ENCODE data around the gene WRNIP1.

WRNIP1 gene

GRCh38 chr6:2763876-2764540, 1.2 kb upstream of the WRNIP1 start:
- DNase-seq: no peak

- DNase-seq: peak; percentile 43
Observed at GRCh38 chr6:2764610-2765165, 505 bp upstream of the WRNIP1 start.

GRCh38 chr6:2765896-2766766, 938 bp downstream of the WRNIP1 start:
- peak; percentile 26 for DNase-seq

DNA sequence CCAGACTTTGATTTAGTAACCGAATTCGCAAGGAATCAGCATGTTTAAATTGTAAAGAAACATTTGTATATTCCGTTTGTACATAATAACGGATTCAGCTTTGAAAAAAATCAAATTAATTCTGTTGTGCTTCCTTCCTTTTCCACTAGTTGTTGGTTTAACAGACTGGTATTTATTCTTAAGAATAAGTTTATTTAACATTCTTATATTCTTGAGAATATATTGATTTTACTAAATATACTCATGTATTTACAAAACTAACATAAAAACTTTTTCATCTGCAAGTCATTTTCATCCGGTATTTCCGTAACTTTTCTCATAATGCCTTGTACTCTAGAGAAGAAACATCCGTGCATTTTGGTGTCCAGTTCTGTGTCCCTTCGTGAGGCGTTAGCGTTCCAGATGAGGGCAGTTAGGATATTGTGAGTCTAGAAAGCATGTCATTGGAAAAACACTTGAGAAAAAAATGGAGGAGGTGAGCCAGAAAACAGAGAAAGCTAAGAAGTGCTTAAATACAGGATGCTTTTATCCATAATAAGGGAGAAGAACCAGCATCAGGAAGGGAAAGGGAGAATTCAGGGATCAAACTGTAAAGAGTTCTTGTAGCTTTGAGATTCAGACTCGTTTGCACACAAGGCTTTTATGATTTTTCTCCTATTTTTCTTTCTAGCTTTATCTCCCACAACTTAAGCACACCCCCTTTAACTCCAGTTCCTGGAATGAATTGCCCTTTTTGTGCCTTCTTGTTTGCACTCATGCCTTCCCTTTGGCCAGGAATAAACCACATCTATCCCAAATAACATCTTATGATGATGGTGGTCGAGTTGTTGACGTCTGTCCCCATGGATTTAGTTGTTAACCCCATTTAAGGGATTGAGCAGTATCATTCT, 1.8 kb downstream of the WRNIP1 start:
- no peak for DNase-seq

DNA sequence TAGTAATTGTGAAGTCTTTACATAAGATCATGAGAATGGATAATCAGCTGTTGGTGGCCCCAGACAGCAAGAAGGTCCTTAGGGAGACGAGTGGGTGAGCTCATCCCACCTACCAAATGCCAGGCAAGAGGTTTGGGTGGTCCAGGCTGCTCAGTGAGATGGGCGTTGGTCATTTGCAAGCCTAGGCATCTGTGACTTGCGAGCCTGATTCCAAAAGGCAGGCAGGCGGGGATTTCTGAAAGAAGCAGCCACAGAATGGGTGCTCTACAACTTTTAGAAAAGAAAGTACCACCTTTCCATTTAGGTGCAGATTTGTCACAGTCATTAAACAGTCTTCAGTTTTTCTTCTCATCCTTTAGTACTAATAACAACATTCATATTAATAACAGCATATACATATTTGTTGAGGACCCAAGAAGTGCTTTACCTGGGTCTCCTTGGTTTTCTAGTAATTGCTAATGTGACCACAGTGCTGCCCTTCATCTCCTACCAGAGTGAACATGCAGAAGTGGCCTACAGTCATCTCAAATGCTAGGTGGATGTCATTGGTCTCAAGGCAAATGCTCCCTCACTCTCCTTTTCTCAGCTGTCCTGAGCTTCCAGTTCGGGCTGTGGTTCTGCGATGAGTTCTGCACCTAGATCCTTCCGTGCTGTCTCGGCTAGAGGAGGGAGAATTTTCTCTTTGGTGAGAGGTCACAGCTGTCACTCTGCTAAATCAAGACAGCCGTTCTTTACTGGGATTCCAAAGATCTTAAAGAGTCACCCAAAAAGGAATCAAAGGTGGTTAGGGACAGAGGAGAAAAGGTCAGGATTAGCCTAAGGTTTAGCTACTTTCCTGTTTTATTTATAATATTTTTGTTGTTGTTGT, 2.7 kb downstream of the WRNIP1 start:
- no peak for DNase-seq

DNA sequence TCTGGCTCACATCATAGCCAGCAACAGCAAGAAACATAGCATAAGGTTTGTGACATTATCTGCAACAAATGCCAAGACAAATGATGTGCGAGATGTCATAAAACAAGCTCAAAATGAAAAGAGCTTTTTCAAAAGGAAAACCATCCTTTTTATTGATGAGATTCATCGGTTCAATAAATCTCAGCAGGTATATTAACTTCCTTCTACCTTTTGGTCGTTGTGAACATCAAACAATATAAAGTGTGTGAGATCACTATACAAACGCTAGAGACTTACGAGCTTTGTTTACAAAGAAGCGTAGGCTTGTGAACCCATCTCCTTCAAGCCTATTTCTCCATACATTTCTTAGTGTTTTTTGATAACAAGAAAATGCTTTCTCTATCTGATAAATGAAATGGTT, 3.5 kb downstream of the WRNIP1 start:
- DNase-seq: no peak

GRCh38 chr6:2770171-2770570, 5.0 kb downstream of the WRNIP1 start:
- no peak for DNase-seq

DNA sequence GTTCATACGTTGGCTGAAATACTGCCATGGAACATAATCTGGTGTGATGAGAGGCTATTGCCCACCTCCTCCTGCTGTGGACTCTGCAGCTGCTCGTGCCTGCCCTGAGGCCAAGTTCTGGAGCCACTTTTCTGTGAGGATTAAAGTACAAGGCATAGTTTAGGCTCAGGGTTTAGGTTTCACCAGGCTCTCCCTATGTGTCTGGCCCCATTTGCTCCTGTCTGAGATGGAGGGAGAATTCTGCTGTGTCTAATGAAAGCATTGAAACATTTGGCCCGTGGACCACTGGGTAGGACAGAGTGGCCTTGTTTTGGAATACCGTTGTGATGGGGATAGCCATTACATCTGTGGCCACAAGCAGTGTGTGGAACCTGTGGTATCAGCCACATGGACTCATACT, 5.9 kb downstream of the WRNIP1 start:
- no peak for DNase-seq

GRCh38 chr6:2772840-2773239, 7.6 kb downstream of the WRNIP1 start:
- no peak for DNase-seq

DNA sequence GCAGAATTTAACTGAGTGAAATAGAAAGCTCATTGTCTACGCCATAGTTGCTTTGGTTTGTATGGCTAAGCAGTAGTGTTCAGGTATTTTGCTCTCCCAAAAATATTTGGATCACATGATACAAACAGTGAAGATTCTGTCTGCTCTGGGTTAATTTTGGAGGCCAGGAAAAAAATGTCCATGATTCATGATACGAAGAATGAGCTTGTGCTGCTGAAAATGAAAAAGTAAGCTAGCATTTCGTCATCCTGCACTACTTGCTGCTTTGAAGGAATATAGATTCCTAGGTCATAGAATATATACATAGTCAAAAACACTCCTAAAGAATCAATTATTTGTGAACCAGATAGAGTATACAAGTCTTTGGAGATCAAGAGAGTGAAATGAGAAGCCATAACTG, 8.3 kb downstream of the WRNIP1 start:
- DNase-seq: no peak

DNA sequence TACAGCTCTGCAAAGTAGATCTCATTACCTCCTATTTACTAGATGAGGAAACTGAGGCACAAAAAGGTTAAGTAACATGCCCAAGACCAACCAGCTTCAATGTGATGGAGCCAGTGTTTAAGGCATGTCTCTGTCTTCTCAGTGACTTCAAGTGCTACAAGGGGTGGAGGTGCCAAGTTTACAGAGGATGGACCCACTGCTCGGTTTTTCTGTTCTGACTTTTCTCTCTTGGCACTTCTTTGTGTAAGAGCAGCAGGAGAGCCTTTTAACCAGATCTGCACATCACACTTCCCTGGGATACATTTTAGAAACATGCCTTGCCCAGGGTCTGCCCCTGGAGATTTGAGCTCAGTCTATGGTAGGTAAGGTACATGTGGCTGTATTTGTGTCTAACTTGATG, 9.8 kb downstream of the WRNIP1 start:
- DNase-seq: no peak

GRCh38 chr6:2777249-2777648, 12.1 kb downstream of the WRNIP1 start:
- no peak for DNase-seq

GRCh38 chr6:2780102-2780737, 15.0 kb downstream of the WRNIP1 start:
- no peak for DNase-seq

DNA sequence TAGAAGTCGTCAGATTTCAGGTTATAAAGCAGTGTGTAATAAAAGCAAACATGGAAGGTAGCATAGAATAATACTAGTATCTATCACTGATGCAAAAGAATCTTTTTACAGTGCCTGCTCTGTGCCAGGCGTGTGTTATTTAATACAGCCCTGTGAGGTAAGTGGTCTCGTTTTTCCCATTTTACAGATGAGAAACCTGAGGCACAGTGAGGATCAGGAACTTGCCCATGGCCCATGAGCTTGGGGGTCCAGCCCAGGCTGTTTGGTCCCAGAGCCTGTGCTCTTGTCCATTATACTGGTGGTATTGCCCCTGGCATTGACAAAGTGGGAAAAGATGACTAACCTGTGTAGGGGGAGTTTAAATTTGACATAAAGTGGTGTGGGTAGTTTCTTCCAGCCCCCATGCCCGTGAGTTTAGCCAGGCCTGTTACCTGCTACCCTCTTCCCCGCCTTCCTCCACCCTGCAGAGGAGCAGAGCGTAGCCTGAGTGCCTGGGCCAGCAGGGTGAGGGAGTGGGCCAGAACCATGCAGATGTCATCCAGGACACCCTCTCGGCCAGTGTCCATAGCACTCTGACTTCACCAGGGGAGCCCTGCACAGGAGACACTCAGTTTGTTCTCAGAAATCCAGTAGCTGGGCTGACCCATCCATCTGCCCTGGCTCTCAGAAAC, 16.6 kb downstream of the WRNIP1 start:
- no peak for DNase-seq

- DNase-seq: no peak
Observed at GRCh38 chr6:2782356-2782708, 17.1 kb downstream of the WRNIP1 start.

DNA sequence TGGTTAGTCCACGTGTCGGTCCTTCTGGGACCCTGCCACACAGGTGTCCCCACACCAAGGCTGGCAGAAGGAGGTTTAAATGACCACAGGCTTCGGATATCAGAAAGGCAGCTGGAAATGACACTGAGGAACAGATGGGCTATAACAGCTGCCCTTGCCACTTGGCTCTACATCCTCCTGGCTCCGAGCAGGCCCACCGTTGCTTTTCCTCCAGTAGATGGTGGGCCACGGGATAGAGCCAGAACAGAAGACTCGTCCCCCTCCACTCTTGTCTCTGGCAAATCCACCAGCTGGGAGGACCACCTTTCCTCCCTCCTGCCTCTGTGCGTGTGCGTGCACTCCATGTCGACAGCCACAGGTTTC, 17.6 kb downstream of the WRNIP1 start:
- no peak for DNase-seq

GRCh38 chr6:2783188-2783963, 18.2 kb downstream of the WRNIP1 start:
- no peak for DNase-seq

DNA sequence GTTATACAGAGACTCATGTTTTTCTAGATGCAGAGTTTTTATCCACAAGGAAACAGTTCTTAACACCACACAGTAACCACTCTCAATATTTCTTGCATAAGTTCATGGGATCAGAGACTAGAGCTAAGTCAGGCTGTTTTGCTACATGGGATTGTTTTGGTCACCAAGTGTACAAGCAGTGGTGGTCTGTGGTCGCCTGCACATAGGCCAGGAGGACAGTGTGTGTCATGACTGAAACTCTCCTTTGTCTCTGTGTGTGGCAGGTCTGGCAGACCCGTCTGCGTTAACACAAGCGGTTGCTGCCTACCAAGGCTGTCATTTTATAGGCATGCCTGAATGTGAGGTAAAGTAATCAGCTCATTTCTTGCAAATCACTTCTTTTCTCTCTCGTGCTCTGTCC, 18.9 kb downstream of the WRNIP1 start:
- DNase-seq: no peak

DNA sequence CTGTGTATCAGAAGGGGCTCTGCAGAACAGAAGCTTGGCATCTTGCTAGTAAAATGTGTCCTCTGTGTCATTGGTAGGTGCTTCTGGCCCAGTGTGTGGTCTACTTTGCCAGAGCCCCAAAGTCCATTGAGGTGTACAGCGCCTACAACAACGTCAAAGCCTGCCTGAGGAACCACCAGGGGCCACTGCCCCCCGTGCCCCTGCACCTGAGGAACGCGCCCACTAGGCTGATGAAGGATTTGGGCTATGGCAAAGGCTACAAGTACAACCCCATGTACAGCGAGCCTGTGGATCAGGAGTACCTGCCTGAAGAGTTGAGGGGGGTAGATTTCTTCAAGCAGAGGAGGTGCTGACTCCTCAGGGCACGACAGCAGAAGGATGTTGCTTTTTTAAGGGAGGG, 19.7 kb downstream of the WRNIP1 start:
- no peak for DNase-seq

DNA sequence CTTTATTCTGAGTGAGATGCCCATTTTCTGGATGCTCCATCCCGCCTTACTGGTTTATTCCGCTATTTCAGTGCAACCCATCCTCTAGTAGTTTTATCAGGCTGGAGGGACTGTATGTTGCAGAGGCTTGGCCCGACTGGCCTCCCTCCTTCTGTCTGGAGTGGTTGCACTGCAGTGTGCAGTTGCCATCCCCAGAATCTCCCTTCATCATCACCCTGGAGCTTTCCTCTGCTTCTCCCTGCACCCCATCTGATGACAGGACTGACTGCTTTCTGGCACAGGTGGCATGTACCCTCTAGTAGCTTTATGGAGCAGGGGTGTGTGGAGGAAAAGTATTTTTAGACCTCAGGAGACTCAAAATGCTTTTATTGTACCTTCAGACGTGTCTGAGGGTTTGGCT, 21.1 kb downstream of the WRNIP1 start:
- DNase-seq: no peak
